HG03103 (cell line): ENCODE results near the gene WNK3.
"Not testable (repeated sequence)": the region's sequence is repeated elsewhere in the genome, so short reads cannot be mapped to it uniquely, and the experiment has no call there.

Experiments used
- ATAC-seq: cut with Tn5 transposase; IDR thresholded peaks from one replicate; pipeline ENCODE4 v1.9.1; 2021; ENCODE audit warnings: low read depth; ENCODE audit not compliant: unreplicated experiment

WNK3 gene

GRCh38 chrX:54357414-54358377 is at the start of gene WNK3:
WNK3 (minus strand) TSS chrX:54358046.
- ATAC-seq: no peak

- ATAC-seq: no peak
Observed at GRCh38 chrX:54407266-54407665, 49.4 kb upstream of the WNK3 start.

DNA sequence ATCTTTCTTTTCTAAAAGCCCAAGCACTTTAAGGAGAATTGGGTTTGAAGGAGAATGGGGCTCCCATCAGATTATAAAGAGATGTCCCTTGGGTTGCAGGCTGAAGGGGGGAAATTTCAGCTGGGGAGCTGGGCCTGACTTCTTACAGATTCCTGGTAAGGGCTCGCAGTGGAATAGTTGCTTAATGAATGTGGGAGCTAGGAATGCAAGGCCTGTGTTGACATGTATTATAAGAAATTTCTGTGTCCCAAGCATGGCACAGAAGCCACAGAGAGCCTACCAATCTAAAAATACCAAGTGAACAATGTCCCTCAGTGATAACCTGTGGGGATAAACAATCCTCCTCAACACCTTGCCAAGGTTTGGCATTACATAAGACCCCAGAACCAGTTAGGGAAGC is 39.3 kb upstream of the WNK3 start:
- no peak for ATAC-seq

DNA sequence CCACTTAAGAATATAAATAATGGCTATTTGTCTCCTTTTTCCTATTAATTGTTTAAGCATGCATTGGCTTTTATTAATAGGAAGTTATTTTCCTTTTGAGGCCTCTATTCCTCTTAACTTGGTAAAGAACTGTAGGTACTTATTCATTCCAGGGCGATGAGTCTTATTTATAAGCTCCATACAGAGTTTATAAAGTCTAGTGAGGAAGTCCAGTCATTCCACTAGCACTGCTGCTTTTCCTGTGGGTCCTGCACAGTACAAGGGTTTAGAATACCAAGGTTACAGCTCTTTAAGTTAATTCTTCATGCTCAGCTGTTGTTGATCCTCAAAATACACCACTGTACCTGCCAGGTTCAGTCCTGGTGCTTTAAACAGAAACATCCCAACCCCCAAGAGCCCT is 28.5 kb upstream of the WNK3 start:
- no peak for ATAC-seq

DNA sequence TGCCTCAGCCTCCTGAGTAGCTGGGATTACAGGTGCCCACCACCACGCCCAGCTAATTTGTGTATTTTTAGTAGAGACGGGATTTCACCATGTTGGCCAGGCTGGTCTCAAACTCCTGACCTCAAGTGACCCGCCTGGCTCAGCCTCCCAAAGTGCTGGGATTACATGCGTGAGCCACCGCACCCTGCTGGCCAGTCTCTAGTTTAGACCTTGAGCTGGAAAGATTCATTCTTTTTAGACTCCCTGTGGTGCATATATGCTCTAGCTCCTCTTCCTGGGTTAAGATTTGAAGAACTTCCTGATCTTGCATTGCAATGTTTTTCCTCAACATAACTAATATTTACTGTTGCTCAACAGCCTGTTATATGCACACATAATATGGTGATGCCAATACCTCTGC is 26.8 kb upstream of the WNK3 start:
- not testable (repeated sequence) for ATAC-seq

- no peak for ATAC-seq
Observed at GRCh38 chrX:54359408-54359807, 1.6 kb upstream of the WNK3 start.

DNA sequence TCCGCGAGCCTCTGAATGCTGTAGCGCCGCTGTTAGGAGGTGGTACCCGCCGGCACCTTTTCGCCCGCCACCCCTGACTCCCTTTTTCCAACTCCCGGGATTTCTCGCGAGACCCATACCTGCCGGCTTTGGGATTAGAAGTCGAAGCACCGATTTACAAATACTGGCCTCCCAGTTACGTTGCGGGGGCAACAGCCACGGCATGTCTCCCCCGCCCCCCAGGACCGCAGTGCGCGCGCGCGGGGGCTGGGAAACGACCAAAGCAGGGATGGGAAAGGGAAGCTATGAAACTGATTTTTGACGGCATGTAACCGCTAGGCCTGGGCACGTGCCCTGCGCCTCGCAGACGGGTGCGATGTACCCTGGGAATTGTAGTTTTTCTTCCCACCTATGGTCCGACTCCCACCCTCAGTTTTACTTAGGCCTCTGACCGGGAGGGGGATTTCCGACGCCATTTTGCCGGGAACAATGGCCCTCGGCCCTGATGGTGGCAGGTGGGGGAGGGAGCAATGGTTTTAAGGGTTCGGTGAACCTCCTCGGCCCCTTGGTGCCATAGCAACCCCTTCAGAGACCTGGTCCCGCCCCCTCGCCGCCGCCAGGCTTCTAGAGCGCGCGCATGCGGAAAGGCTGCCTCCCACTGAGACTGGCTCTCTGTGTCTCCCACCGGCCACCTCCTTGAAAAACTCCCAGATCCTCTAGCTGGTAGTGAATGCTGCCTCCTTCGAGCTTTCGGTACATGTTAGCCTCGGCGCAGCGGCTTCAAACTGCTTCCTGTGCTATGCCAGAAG is 772 bp upstream of the WNK3 start:
- no peak for ATAC-seq

GRCh38 chrX:54352677-54353076 is 5.2 kb downstream of the WNK3 start:
- no peak for ATAC-seq

- not testable (repeated sequence) for ATAC-seq
Observed at GRCh38 chrX:54337383-54337782, 20.5 kb downstream of the WNK3 start.

DNA sequence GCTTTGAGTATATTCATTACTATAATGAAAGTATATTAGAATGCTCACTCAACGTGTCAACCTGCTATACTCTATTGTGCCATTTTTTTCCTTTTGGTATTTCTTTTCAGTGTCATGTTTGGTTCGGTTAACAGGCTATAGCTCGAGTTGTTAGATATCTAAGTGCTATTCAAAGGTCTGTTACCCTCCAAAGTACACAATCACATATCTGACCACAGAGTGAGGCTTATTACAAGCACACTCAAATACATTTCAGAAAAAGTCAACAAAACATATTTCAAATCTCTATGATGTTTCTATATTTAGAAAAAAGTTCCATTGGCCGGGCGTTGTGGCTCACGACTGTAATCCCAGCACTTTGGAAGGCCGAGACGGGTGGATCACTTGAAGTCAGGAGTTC is 32.8 kb downstream of the WNK3 start:
- ATAC-seq: no peak

GRCh38 chrX:54320067-54320466 is 37.8 kb downstream of the WNK3 start:
- ATAC-seq: no peak

DNA sequence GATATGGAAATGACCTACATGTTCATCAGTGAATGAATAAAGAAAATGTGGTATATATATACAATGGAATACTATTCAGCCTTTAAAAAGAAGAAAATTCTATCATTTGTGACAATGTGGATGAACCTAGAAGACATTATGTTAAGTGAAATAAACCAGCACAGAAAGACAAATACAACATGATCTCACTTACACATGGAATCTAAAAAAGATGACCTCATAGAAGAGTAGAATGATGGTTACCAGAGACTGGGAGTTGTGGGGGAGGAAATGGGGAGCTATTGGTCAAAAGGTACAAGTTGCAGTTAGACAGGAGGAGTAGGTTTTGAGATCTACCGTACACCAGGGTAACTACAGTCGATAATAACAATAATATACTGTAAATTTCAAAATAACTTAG is 51.5 kb downstream of the WNK3 start:
- no peak for ATAC-seq

GRCh38 chrX:54301516-54301915 is 56.3 kb downstream of the WNK3 start:
- no peak for ATAC-seq

GRCh38 chrX:54294306-54294705 is 63.5 kb downstream of the WNK3 start:
- no peak for ATAC-seq

DNA sequence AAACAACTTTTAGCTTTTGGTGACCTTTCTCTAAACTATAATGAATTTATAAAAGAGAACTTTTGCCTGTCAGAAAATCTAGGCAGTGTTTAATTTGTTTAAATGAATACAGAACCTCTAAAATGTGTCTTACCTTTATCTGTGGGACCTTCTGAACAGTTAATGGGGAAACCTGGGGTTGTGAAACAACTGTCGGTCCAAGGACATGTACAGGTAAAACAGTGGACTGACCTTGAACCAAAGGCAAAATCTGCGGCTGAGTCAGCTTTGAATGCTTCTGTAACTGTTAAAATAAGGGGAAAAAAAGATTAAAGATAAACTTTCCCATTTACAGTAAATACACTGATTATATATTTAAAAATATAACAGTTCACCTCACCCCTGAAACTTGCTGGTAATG is 65.1 kb downstream of the WNK3 start:
- ATAC-seq: no peak

DNA sequence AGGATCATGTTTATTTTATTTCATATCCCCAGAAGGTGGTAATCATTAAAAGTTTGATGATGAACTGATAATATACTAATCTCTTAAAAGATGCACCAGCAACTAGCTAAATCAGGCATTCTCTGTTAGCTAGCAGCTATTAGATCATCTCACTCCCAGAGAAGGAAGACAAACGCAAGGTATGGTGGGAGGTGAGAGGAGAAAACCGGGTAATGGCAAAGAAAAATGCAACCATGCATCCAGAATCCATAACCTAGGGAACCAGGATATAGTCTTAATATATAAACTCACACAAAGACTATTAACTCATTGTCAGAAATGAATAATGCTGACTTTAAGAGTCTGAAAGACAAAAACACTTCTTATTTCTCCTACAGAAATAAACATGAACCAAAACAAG is 66.1 kb downstream of the WNK3 start:
- no peak for ATAC-seq

DNA sequence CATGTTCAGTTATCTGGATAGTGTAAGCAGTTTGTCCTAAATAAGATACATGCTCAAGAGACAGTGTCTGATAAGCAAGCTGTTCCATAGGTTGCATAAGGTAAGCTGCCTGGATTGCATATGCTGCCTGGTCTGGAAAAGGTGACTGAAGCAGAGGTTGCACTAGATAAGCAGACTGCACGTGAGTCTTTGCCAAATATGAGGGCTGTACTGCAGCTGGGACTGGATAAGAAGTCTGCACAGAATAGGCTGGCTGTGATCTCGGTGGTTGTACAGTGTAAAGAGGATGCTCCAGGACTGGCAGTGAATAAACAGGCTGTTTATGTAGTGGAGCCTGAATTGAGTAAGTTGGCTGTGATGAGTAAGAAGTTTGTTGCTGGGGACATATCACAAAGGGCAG is 68.9 kb downstream of the WNK3 start:
- ATAC-seq: no peak

DNA sequence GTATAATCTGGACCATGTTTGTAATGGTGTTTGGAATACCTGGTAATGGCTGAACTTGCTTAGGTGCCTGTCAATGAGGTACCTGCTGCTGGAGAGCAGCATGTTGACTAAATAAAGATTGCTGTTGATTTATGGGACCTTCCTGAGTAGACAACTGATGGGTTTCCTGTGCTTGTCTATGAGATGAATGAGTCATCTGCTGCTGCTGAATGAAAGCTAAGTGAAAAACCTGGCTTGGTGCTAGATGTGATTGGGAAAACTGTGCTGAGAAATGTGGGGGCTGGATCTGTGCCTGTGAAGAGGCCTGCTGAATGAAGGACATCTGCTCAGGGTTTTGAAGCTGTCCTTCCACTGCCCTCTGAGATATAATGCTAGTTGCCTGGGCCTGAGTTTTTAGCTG is 69.6 kb downstream of the WNK3 start:
- ATAC-seq: no peak

GRCh38 chrX:54281676-54282075 is 76.2 kb downstream of the WNK3 start:
- ATAC-seq: no peak

- no peak for ATAC-seq
Observed at GRCh38 chrX:54280466-54280865, 77.4 kb downstream of the WNK3 start.

DNA sequence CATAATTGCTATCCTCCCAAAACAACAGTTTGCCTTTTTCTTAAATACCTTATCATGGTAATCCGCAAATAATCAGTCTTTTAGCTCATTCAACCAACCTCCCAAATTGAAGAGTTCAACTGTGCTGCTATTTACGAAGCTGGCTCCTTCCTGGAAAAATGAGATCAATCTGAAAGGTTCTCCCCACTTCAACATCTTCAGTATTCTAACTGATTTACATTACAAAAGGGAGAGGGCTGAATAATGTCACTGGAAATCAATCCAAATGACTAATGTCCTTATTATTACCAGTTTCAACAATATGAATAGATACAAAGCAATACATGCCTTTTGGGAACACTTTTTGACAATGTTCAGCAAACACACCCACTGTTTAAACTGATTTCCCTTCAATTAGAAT is 86.2 kb downstream of the WNK3 start:
- ATAC-seq: no peak

- ATAC-seq: no peak
Observed at GRCh38 chrX:54248309-54248708, 109.5 kb downstream of the WNK3 start.
